Stimulated activated CD4-positive, alpha-beta T cell treated with anti-CD3 and anti-CD28 coated beads, Interleukin-1b, Interleukin-23, amount 100 ng/mL, for 24 hours (primary cell): ENCODE results near the gene CXCL8.

ENCODE experiments used
- DNase-seq, 4 experiments: peaks; one replicate each; pipeline ENCODE4 v3.0.0-alpha.2; 2020; ENCODE audit warnings: low read depth in 4 of 4, low spot score in 1 of 4

The CXCL8 gene

GRCh38 chr4:73718375-73719373 lies 21.7 kb upstream of the CXCL8 start:
- no peak for DNase-seq

DNA sequence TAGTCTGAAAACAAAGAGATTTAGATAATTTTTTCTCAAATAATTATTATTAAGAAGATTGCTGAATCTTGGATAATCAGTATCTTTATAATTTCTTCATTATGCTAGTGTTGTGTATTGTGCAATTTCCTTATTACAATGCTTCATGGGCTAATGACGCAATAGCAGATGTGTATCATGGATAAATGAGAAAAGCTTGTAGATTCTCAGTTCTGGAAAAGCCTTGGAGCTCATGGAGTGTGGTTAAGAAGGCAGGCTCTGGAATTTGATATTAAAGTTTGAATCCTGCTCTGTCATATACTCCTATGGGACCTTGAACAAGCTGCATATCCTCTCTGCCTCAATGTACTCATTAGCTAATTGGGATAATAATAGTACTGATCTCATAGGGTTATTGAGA lies 18.9 kb upstream of the CXCL8 start:
- no peak for DNase-seq

- no peak for DNase-seq
Measured at GRCh38 chr4:73721909-73722308, 18.5 kb upstream of the CXCL8 start.

DNA sequence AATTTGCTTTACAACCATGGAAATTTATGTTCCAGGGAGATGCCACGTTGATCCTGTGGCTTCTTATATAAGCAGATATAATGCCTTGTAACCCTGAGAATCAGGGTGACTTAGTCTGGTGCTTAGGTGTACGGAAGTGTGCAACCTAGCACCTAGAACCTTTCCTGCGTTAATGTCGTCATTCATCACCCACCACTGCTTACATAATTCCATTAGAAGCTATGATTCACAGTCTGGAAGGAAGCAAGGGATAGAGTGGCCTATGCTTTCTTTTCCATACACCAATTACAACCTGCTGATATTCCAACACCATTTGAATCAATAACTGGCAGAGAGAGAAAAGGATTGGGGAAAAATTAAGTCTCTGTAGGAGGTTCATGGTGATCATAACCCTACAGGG lies 17.3 kb upstream of the CXCL8 start:
- no peak for DNase-seq

DNA sequence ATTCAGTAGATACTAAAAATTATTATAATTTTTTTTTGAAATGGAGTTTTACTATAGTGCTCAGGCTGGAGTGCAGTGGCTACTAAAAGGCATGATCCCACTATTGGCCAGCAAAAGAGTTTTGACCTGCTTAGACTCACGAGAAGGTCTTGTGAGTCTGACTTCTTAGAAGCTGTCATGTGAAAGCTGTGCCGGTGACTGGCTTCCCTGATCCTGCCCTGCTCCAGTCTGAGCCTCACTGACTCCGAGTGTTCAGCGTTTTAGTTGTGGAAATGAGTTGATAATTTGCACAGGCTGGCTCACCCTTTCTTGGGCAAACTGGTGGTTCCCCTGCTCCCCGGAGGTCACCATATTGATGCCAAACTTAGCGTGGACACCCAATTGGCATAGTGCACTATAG lies 16.4 kb upstream of the CXCL8 start:
- no peak for DNase-seq

- DNase-seq, result no peak
Measured at GRCh38 chr4:73725510-73725909, 14.9 kb upstream of the CXCL8 start.

- no peak for DNase-seq
Measured at GRCh38 chr4:73725985-73726384, 14.4 kb upstream of the CXCL8 start.

GRCh38 chr4:73727685-73728084 lies 12.7 kb upstream of the CXCL8 start:
- no peak for DNase-seq

DNA sequence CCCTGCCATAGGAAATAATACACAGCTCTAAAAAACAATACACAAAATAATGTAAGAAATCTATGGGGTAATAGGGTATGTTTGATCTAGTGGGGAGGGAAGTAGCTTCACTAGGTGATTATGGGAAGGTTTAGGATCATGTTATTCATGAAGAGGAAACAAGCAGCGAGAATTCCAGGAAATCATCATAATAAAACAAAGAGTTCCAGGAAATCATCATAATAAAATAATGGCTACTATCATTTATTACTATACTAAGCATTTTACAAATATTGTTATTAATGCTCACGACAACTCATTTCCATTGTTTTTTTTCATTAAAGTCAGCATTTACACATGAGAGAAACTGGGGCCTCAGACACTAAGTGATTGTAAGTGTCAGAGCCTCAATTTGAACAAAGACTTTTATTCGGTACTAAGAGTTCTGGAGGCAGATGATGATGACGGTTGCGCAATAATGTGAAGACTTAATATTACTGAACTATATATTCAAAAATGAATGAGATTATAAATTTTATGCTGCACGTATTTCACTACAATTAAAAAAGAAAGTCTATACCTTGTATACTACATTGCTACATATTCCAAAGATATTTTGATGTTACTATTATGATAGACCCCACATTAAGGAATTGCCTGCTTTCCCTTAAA lies 12.2 kb upstream of the CXCL8 start:
- no peak for DNase-seq

GRCh38 chr4:73729534-73730165 lies 10.7 kb upstream of the CXCL8 start:
- no peak for DNase-seq

- no peak for DNase-seq
Measured at GRCh38 chr4:73730292-73730691, 10.1 kb upstream of the CXCL8 start.

DNA sequence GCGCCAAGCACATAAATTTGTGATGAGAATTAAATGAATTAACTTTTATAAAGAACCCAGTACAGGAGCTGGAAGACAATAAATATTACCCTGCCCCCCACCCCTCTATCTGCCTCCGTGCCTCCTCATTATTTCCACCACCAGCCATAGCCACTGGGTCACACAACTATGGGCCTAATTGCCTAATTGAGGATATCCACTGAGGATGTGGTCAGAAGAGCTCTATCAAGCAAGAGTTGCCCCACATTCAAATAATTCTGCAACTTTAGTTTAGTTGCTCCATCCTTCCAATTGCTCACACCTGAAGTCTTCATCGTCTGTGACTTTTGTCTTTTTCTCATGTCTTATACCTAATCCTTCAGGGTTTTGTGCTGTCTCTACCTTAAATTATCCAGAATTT lies 9.5 kb upstream of the CXCL8 start:
- no peak for DNase-seq

DNA sequence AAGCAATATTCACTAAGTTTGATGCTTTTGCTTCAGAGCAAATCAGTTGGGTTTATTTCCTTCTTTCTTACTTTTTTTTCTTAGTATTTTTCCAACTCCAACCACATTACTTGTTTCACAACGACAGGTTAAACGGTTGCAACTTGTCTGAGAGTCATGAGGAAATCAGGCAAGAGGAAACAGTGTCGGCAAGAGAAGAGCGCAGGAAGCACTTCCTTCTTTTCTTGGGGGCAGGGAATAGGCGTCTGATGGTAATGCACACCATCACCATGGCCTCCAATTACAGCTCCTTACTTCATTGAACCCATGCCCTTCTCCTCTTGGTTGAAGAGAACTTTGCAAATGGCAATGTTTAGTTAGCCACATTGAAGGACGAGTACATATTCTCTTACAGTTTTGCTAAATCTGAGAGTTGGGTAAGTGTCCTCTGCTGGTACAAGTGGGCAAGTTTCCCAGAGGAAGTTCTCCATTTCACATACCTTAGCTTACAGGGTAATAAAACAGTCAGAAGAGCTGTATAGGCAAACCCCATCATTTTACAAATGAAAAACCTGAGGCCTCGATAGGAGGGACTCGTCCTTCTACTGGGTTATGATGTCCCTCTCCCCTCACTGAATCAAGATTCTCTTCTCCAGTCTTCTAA lies 8.3 kb upstream of the CXCL8 start:
- DNase-seq, result no peak

- no peak for DNase-seq
Measured at GRCh38 chr4:73732759-73733431, 7.5 kb upstream of the CXCL8 start.

DNA sequence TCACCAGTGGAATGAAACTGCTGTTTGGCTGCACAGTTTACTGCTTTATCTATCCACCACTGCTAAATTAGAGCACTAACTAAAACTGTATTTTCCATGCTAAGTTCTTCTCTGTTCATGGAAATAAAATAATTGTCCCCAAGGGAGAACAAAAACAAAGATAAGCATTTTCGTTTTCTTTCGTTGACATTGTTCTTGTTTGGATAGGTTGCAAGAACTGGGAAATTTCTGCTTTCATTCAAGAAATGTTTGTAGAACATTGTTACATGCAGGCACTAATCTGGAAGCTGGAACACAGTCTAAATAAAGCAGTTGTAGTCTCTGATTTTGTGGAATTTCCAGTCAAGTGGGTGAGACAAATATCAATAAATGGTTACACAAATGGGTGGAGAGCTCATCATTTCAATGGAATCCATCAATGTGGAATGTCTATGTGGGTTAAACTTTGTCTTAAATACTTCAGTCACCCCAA lies 5.8 kb upstream of the CXCL8 start:
- no peak for DNase-seq

- no peak for DNase-seq
Measured at GRCh38 chr4:73735231-73735630, 5.1 kb upstream of the CXCL8 start.

DNA sequence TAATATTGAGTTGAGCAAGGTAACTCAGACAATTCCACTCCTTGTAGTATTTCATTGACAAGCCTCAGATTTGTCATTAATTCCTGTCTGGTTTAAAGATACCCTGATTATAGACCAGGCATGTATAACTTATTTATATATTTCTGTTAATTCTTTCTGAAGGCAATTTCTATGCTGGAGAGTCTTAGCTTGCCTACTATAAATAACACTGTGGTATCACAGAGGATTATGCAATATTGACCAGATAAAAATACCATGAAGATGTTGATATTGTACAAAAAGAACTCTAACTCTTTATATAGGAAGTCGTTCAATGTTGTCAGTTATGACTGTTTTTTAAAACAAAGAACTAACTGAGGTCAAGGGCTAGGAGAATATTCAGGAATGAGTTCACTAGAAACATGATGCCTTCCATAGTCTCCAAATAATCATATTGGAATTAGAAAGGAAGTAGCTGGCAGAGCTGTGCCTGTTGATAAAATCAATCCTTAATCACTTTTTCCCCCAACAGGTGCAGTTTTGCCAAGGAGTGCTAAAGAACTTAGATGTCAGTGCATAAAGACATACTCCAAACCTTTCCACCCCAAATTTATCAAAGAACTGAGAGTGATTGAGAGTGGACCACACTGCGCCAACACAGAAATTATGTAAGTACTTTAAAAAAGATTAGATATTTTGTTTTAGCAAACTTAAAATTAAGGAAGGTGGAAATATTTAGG lies 821 bp downstream of the CXCL8 start:
- DNase-seq, result no peak

GRCh38 chr4:73741750-73742489 lies 1.6 kb downstream of the CXCL8 start:
- no peak for DNase-seq

- DNase-seq, result no peak
Measured at GRCh38 chr4:73742490-73743160, 2.3 kb downstream of the CXCL8 start.
